Heart right ventricle (tissue), 16 donors: ENCODE results near the gene ADAMTSL5. TPM values are rescaled to one million over a fixed set of nuclear protein-coding genes. Genes with fewer than 3 reads are reported as not detected.

Experiments
- ATAC-seq, 8 donors: fragments of 200-7000 bp; cut with Tn5 transposase; one replicate each; pipeline ENCODE4 v1.9.1; 2020; ENCODE audit warnings: mild to moderate bottlenecking in 8 of 8, moderate library complexity in 8 of 8, moderate number of reproducible peaks in 1 of 8
- DNase-seq, 2 donors: peaks; one replicate each; pipeline ENCODE4 v3.0.0-alpha.2; 2020
- H3K27ac ChIP-seq, 10 donors: fragments of 200-600 bp; sonication (generic) in 2 of 10; one replicate each; pipeline versions ENCODE4 v1.5.0 to v1.8.0; 2020 to 2022; ENCODE audit warnings: mild to moderate bottlenecking in 3 of 10
- H3K27me3 ChIP-seq, 7 donors: fragments of 200-600 bp; one replicate each; pipeline ENCODE4 v1.8.0; 2021 to 2022; ENCODE audit warnings: mild to moderate bottlenecking in 2 of 7
- H3K36me3 ChIP-seq, 9 donors: fragments of 200-600 bp; sonication (generic) in 1 of 9; one replicate each; pipeline versions ENCODE4 v1.5.0 to v1.8.0; 2020 to 2022; ENCODE audit warnings: mild to moderate bottlenecking in 2 of 9
- H3K4me1 ChIP-seq, 9 donors: fragments of 200-600 bp; sonication (generic) in 1 of 9; one replicate each; pipeline versions ENCODE4 v1.5.0 to v1.8.0; 2020 to 2022; ENCODE audit warnings: mild to moderate bottlenecking in 4 of 9
- H3K4me3 ChIP-seq, 10 donors: fragments of 200-600 bp; sonication (generic) in 2 of 10; one replicate each; pipeline versions ENCODE4 v1.5.0 to v1.8.0; 2020 to 2022; ENCODE audit warnings: mild to moderate bottlenecking in 7 of 10, moderate library complexity in 2 of 10
- H3K9me3 ChIP-seq, 11 donors: fragments of 200-600 bp in 10 of 11; sonication (generic) in 2 of 11; one replicate each; pipeline versions ENCODE4 v1.5.0 to v1.8.0; 2013 to 2022; ENCODE audit warnings: mild to moderate bottlenecking in 2 of 11, control low read depth in 1 of 11, moderate library complexity in 1 of 11
- WGBS, 2 donors: extraction: QIAGEN DNeasy Blood & Tissue Kit; methylation state at CpG; one replicate each; pipeline ENCODE4 v1.1.7; 2013; ENCODE audit warnings: inconsistent platforms in 1 of 2; 5-methylcytosine and 5-hydroxymethylcytosine counted together
- intact Hi-C, 10 donors: fragments of 100-400 bp; cut with DNase I; formaldehyde crosslinking; loops; one replicate each; pipeline versions ENCODE4 v1.11.1 to v1.14.2; 2022
- polyA plus RNA-seq, 2 donors: library from polyadenylated mRNA; stranded (reverse); fragments of 200-250 nt; gene quantifications; one replicate each; pipeline ENCODE4 v1.2.3, GENCODE V29; 2013
- total RNA-seq, 10 donors: library from RNA; stranded (reverse); fragmentation: NEBNext Ultra II Directional in 3 of 10; extraction: Animal tissue kit (Norgen Biotek cat#: 25700) in 3 of 10; gene quantifications; one replicate each; pipeline versions ENCODE4 v1.2.1 to v1.2.4, GENCODE V29; 2021 to 2023
- TF ChIP-seq, protein P1 (sequence below), 9 donors: fragments of 200-600 bp; sonication (generic) in 2 of 9; IDR thresholded peaks; one replicate each; pipeline versions ENCODE4 v1.5.0 to v1.8.0; 2021 to 2022; ENCODE audit warnings: antibody characterized with exemption in 9 of 9, mild to moderate bottlenecking in 5 of 9, moderate library complexity in 1 of 9
- donor health status: Arrhythmogenic right ventricular cardiomyopathy.
- donor health status: ischemic (EF 13 %, LVEDD 7.1; RV severe dilation, severe dysfunction).
- donor health status: healthy with polysubstance abuse.
- donor health status: DM: no; HTN: yes; CAD: no.
- donor health status: DM: no; HTN: no; CAD: no.
- donor health status: ischemic (EF 25% LVEDD 6.9; RV normal size, moderate dysfunction).
- donor health status: ischemic (EF 25% LVEDD 5.7; RV mildly dilated, moderate dysfunction).
- donor health status: healthy.
- donor health status: DM: yes; HTN: yes; CAD: no.
- donor health status: Ischemic cardiomyopathy.
- donor health status: ischemic (EF 35%, LVEDD 5.7; RV mildly dilated, moderate dysfunction).
- donor health status: nonischemic (EF 11% LVEDD 7.7; RV severe dilation, severe dysfunction).
- donor health status: DM: yes; HTN: yes; CAD: no.
- donor health status: PGD.
- donor health status: ischemic (EF 29% LVEDD 5.4; RV normal size, mild dysfunction).
- donor health status: nonischemic (EF 23%, LVEDD 6.1; RV moderate dilation, normal function).

The ADAMTSL5 gene
- total and polyA plus RNA-seq, 12 donors: 16.7 to 69.4 (median 35.8) TPM

DNA sequence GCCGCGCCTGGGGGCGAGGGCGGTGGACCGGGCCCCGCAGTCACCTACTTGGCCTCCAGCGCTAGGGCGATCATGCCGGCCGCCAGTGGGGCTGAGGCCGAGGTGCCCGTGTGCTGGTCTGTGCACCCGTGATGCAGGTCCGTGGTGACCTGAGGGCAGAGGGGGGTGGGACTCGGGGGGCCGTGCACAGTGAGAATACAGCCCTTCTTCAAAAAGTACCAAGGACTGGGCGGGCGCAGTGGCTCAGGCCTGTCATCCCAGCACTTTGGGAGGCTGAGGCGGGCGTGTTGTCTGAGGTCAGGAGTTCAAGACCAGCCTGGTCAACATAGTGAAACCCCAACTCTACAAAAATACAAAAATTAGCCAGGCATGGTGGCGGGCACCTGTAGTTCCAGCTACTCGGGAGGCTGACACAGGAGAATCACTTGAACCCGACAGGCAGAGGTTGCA, 28.8 kb downstream of the ADAMTSL5 start:
- Histone ChIP-seq H3K9me3 (no peaks in the 10 kb centered on the region), H3K27ac (no peak overlapping the region), H3K27me3 (no peaks in the 10 kb centered on the region), H3K4me3 (no peak overlapping the region), H3K36me3 (no peaks in the 10 kb centered on the region), H3K4me1 (peaks cover 0 to 9% (median 6%) of the 10 kb centered on the region in 9 donors)
- ATAC-seq (no peak), DNase-seq (no peak)
- intact Hi-C loops: no loop called here
- 91 to 92% methylated on average over 23 of the region's 23 CpGs for WGBS, 2 donors
- TF ChIP-seq, protein P1, sequence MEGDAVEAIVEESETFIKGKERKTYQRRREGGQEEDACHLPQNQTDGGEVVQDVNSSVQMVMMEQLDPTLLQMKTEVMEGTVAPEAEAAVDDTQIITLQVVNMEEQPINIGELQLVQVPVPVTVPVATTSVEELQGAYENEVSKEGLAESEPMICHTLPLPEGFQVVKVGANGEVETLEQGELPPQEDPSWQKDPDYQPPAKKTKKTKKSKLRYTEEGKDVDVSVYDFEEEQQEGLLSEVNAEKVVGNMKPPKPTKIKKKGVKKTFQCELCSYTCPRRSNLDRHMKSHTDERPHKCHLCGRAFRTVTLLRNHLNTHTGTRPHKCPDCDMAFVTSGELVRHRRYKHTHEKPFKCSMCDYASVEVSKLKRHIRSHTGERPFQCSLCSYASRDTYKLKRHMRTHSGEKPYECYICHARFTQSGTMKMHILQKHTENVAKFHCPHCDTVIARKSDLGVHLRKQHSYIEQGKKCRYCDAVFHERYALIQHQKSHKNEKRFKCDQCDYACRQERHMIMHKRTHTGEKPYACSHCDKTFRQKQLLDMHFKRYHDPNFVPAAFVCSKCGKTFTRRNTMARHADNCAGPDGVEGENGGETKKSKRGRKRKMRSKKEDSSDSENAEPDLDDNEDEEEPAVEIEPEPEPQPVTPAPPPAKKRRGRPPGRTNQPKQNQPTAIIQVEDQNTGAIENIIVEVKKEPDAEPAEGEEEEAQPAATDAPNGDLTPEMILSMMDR (IDR thresholded peaks at IDR 0.05): no peak

DNA sequence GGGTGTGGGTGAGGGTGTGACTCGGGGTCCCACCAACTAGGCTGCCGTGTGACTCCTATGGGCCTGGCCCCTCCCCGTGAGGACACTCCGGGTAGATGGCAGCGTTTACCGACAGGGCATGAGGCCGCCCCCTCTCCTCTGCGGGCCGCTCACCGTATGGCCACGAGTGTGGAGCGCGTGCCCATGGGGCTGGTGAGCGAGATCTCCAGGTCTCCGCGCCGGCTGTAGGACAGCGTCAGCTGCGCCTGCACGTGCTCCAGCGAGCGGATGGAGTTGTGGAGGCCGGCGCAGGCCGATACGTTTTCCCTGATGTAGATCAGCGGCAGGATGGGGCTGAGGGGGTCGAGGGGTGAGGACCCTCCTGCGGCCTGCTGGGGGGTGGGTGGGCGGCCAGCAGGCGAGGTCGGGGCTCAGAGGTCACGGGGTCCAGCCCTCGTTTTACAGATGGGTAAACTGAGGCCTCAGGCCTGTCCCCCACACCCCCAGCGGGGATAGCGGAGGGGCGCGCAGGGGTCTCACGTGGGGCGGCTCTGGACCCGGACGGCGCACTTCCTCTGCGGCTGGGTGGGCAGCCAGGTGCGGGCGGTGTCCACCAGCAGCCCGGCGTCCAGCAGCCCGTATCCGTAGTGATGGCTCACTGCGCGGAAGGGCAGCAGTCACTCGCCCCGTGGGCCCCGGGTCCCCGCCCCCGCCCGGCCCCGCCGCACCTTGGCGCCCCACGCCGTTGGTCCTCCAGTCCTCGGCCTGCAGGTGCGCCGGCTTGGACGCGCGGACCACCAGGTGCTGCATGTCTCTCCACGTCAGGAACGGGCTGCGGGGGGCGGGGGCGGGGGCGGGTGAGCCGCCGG, 29.5 kb downstream of the ADAMTSL5 start:
- Histone ChIP-seq H3K36me3 (no peaks in the 10 kb centered on the region), H3K4me3 (no peak overlapping the region), H3K27me3 (no peaks in the 10 kb centered on the region), H3K9me3 (no peaks in the 10 kb centered on the region), H3K4me1 (peaks cover 0 to 14% (median 8%) of the 10 kb centered on the region in 9 donors), H3K27ac (no peak overlapping the region)
- intact Hi-C loops: no loop called here
- ATAC-seq (no peak), DNase-seq (no peak)
- TF ChIP-seq, protein P1 (IDR thresholded peaks at IDR 0.05): no peak
- WGBS, 2 donors: 89 to 91% methylated on average over 54 to 77 of the region's 77 CpGs

DNA sequence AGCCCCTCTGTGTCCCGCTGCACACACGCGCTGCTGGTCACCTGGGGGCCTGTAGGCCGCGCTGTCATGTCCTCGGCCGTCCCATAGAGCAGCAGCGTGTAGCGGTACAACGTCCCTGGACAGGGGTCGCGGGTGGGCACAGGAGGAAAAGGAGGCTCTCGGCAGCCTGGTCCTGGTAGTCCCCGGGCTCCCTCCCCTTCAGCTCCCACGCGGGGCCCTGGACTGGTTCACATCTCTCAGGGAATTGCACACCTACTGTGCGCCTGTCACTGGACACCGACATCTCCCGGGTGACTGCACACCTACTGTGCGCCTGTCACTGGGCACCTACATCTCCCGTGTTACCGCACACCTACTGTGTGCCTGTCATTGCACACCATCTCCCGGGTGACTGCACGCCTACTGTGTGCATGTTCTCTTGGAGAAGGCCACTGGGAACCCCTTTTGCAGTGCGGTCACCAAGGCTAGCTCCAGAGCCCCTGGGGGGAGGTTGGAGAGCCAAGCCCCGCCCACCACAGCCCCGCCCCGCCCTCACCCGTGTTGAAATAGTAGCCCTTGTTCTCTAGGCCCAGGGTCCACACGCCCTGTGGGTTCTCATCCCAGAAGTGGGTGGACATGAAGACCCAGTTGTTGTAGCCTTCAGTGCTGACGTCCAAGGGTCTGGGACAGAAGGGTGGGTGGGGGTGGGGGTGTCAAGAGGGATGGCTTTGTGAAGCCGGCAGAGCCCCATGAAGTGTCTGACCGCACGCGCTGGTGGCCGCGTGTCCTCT, 30.3 kb downstream of the ADAMTSL5 start:
- Histone ChIP-seq H3K4me1 (peaks cover 0 to 22% (median 16%) of the 10 kb centered on the region in 9 donors), H3K4me3 (no peak overlapping the region), H3K27ac (no peak overlapping the region), H3K9me3 (no peaks in the 10 kb centered on the region), H3K27me3 (no peaks in the 10 kb centered on the region), H3K36me3 (peaks cover 0 to under 1% (median 0%) of the 10 kb centered on the region in 9 donors)
- DNase-seq (no peak), ATAC-seq (peak in 1 of 8 donors; percentile 3)
- intact Hi-C loops: no loop called here
- 81 to 84% methylated on average over 37 of the region's 37 CpGs for WGBS, 2 donors
- TF ChIP-seq, protein P1 (IDR thresholded peaks at IDR 0.05): no peak

DNA sequence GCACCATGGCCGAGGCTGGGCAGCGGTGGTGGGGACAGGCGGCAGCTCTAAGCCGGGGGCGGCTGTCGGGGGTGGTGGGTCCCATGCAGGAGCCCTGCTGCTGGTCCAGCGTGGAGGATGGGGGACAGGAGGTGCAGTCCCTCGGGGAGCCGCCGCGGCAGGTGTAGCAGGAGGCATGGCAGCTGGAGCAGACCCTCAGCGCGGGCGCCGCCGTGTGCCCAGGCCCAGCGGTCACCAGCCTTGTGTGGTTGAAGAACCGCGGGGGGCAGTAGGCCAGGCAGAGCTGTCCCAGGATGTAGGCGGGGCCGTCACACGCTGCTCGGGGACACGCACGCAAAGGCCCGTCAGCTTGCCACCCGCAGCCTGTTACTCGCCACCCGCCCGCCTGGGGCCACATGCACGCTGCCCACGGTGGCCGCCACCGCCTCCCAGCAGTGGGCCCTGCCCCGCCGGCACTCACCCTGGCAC, 30.9 kb downstream of the ADAMTSL5 start:
- ATAC-seq (peak in 1 of 8 donors; percentile 4), DNase-seq (no peak)

More for the DNA sequence above, 30.9 kb downstream of the ADAMTSL5 start:
- Histone ChIP-seq H3K9me3 (no peaks in the 10 kb centered on the region), H3K27me3 (no peaks in the 10 kb centered on the region), H3K4me1 (peaks cover 0 to 27% (median 20%) of the 10 kb centered on the region in 9 donors), H3K27ac (no peak overlapping the region), H3K36me3 (peaks cover 0 to 6% (median 0%) of the 10 kb centered on the region in 9 donors), H3K4me3 (no peak overlapping the region)
- WGBS, 2 donors: 89 to 93% methylated on average over 27 to 36 of the region's 36 CpGs
- intact Hi-C loops: no loop called here
- TF ChIP-seq, protein P1 (IDR thresholded peaks at IDR 0.05): no peak
